ENCODE measurements around the gene SPAG16. TPM values are rescaled to one million over a fixed set of nuclear protein-coding genes. Genes with fewer than 3 reads are reported as not detected.

The SPAG16 gene
- total and polyA plus RNA-seq, 2 donors from 2014 or later, result 35.9 to 38.5 TPM

GRCh38 chr2:213559053-213559452 lies 274.8 kb downstream of the SPAG16 start:
- TF ChIP-seq CTCF (IDR thresholded peaks at IDR 0.05; ENCODE audit: borderline replicate concordance, extremely low read depth, insufficient read depth), result no peak
- Histone ChIP-seq H3K9me3 (ENCODE audit: control insufficient read depth in 2 of 3, insufficient read depth in 1 of 3, low read length in 3 of 3) (peaks cover 0 to 4% (median 0%) of the 10 kb centered on the region in 3 donors), H3K27ac (ENCODE audit: low read depth in 2 of 2, low read length in 2 of 2) (no peak overlapping the region), H3K27me3 (ENCODE audit: control insufficient read depth, insufficient read depth, low read length) (no peaks in the 10 kb centered on the region), H3K9ac (ENCODE audit: low read length in 3 of 3) (no peak overlapping the region), H3K4me1 (ENCODE audit: control insufficient read depth in 2 of 3, insufficient read depth in 2 of 3, low read depth in 1 of 3, low read length in 3 of 3) (no peaks in the 10 kb centered on the region), H3K36me3 (ENCODE audit: control insufficient read depth in 2 of 3, insufficient read depth in 3 of 3, low read length in 3 of 3) (no peaks in the 10 kb centered on the region), H3K4me3 (ENCODE audit: low read length in 3 of 3) (no peak overlapping the region)
- intact Hi-C loops (cut with DNase I), result no loop called here
- DNase-seq, result no peak
- no peak for FAIRE-seq

DNA sequence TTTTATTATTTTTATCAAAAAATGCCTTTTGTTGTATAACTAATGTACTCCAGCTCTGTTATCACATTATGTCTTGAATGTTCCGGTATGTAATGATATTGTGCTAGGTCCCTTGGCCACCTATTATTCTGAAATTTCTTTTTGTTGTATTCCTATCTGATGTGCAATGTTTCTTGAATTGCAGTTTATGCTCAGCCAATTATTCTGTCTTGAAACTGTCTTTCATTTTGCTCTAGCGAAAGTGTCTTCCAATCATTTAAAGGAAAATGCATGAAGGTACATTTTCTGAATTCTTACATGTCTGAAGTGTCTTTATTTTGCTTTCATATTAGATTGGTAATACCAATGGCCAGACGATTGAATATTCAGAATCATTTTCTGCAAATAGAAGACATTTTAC lies 277.5 kb downstream of the SPAG16 start:
- no peak overlapping the region for H3K27ac ChIP-seq (ENCODE audit: low read depth in 2 of 2, low read length in 2 of 2)
- no peaks in the 10 kb centered on the region for H3K27me3 ChIP-seq (ENCODE audit: control insufficient read depth, insufficient read depth, low read length)
- H3K4me1 ChIP-seq (ENCODE audit: control insufficient read depth in 2 of 3, insufficient read depth in 2 of 3, low read depth in 1 of 3, low read length in 3 of 3), result no peaks in the 10 kb centered on the region
- H3K9me3 ChIP-seq (ENCODE audit: control insufficient read depth in 2 of 3, insufficient read depth in 1 of 3, low read length in 3 of 3), result no peaks in the 10 kb centered on the region
- H3K4me3 ChIP-seq (ENCODE audit: low read length in 3 of 3), result no peak overlapping the region
- DNase-seq, result no peak
- intact Hi-C loops (cut with DNase I), result no loop called here
- no peak for FAIRE-seq
- H3K36me3 ChIP-seq (ENCODE audit: control insufficient read depth in 2 of 3, insufficient read depth in 3 of 3, low read length in 3 of 3), result no peaks in the 10 kb centered on the region
- H3K9ac ChIP-seq (ENCODE audit: low read length in 3 of 3), result no peak overlapping the region
- no peak for TF ChIP-seq CTCF (IDR thresholded peaks at IDR 0.05; ENCODE audit: borderline replicate concordance, extremely low read depth, insufficient read depth)

- Histone ChIP-seq H3K27ac (ENCODE audit: low read depth in 2 of 2, low read length in 2 of 2) (no peak overlapping the region), H3K4me1 (ENCODE audit: control insufficient read depth in 2 of 3, insufficient read depth in 2 of 3, low read depth in 1 of 3, low read length in 3 of 3) (no peaks in the 10 kb centered on the region), H3K36me3 (ENCODE audit: control insufficient read depth in 2 of 3, insufficient read depth in 3 of 3, low read length in 3 of 3) (no peaks in the 10 kb centered on the region), H3K4me3 (ENCODE audit: low read length in 3 of 3) (no peak overlapping the region), H3K9ac (ENCODE audit: low read length in 3 of 3) (no peak overlapping the region), H3K9me3 (ENCODE audit: control insufficient read depth in 2 of 3, insufficient read depth in 1 of 3, low read length in 3 of 3) (no peaks in the 10 kb centered on the region), H3K27me3 (ENCODE audit: control insufficient read depth, insufficient read depth, low read length) (no peaks in the 10 kb centered on the region)
- DNase-seq (no peak), FAIRE-seq (no peak)
- no peak for TF ChIP-seq CTCF (IDR thresholded peaks at IDR 0.05; ENCODE audit: borderline replicate concordance, extremely low read depth, insufficient read depth)
- intact Hi-C loops (cut with DNase I), result no loop called here
Observed at GRCh38 chr2:213562539-213563180, 278.4 kb downstream of the SPAG16 start.

GRCh38 chr2:213566846-213567245 lies 282.6 kb downstream of the SPAG16 start:
- no peaks in the 10 kb centered on the region for H3K4me1 ChIP-seq (ENCODE audit: control insufficient read depth in 2 of 3, insufficient read depth in 2 of 3, low read depth in 1 of 3, low read length in 3 of 3)
- FAIRE-seq (no peak), DNase-seq (no peak)
- H3K9ac ChIP-seq (ENCODE audit: low read length in 3 of 3), result no peak overlapping the region
- no peaks in the 10 kb centered on the region for H3K9me3 ChIP-seq (ENCODE audit: control insufficient read depth in 2 of 3, insufficient read depth in 1 of 3, low read length in 3 of 3)
- H3K4me3 ChIP-seq (ENCODE audit: low read length in 3 of 3), result no peak overlapping the region
- H3K27me3 ChIP-seq (ENCODE audit: control insufficient read depth, insufficient read depth, low read length), result no peaks in the 10 kb centered on the region
- TF ChIP-seq CTCF (IDR thresholded peaks at IDR 0.05; ENCODE audit: borderline replicate concordance, extremely low read depth, insufficient read depth), result no peak
- H3K36me3 ChIP-seq (ENCODE audit: control insufficient read depth in 2 of 3, insufficient read depth in 3 of 3, low read length in 3 of 3), result no peaks in the 10 kb centered on the region
- intact Hi-C loops (cut with DNase I), result no loop called here
- no peak overlapping the region for H3K27ac ChIP-seq (ENCODE audit: low read depth in 2 of 2, low read length in 2 of 2)

Data from kidney (tissue), 14 donors.